Retinal pigment epithelial cell (primary cell): ENCODE data around the gene GGA2.

Experiments
- DNase-seq: peaks from one replicate; pipeline ENCODE4 v3.0.0-alpha.2; 2010; ENCODE audit warnings: low read depth
- H3K4me3 ChIP-seq: 2 replicates; pipeline ENCODE4 v1.5.1; 2011; ENCODE audit warnings: mild to moderate bottlenecking, low read length, control low read depth, moderate library complexity
- CTCF ChIP-seq: conservative IDR thresholded peaks from 2 replicates; pipeline ENCODE4 v1.5.1; 2011; ENCODE audit warnings: low read depth, low read length, control low read depth, inconsistent platforms

The GGA2 gene

GRCh38 chr16:23509441-23509754, 896 bp downstream of the GGA2 start:
- peak overlapping the region; percentile 99 for H3K4me3 ChIP-seq
- TF ChIP-seq CTCF = no peak
- DNase-seq = no peak

- peak overlapping the region; percentile 99 for H3K4me3 ChIP-seq
- no peak for DNase-seq
- no peak for TF ChIP-seq CTCF
These were observed 1.5 kb downstream of the GGA2 start for GRCh38 chr16:23508589-23509440.

- DNase-seq = no peak
- H3K4me3 ChIP-seq = peak overlapping the region; percentile 99
- TF ChIP-seq CTCF = no peak
These were observed 3.7 kb downstream of the GGA2 start for GRCh38 chr16:23506606-23506994.

- peak; percentile 39 for TF ChIP-seq CTCF
- DNase-seq = no peak
- H3K4me3 ChIP-seq = peak overlapping the region; percentile 99
These were observed 4.4 kb downstream of the GGA2 start for GRCh38 chr16:23505671-23506605.

- peak overlapping the region; percentile 99 for H3K4me3 ChIP-seq
- no peak for TF ChIP-seq CTCF
- no peak for DNase-seq
These were observed 5.1 kb downstream of the GGA2 start for GRCh38 chr16:23505180-23505665.

GRCh38 chr16:23504453-23505179, 5.7 kb downstream of the GGA2 start:
- DNase-seq = peak; percentile 84
- no peak for TF ChIP-seq CTCF
- peak overlapping the region; percentile 99 for H3K4me3 ChIP-seq
